PC-3 (cell line): Measurements from ENCODE around the gene ALS2CL. TPM values are rescaled to one million over a fixed set of nuclear protein-coding genes. Genes with fewer than 3 reads are reported as not detected.

Source experiments
- ATAC-seq: fragments of 200-7000 bp; cut with Tn5 transposase; 2 replicates; pipeline ENCODE4 v1.9.1; 2020; ENCODE audit warnings: mild to moderate bottlenecking, moderate library complexity
- BruUV-seq: library from RNA; stranded (reverse); fragments of 400-500 nt; replicated peaks from 2 replicates; lab custom pipeline; 2021; lab: Mats Ljungman, UMichigan
- CTCF ChIA-PET: fragments of 300-600 bp; sonication (Branson Sonifier 250); formaldehyde crosslinking; loops from one replicate; lab custom pipeline; 2022; ENCODE audit warnings: antibody characterized with exemption; lab: Charles Lee
- POLR2A ChIA-PET: fragments of 300-600 bp; sonication (Branson Sonifier 250); formaldehyde crosslinking; loops from one replicate; lab custom pipeline; 2022; ENCODE audit warnings: antibody characterized with exemption; ENCODE audit not compliant: unreplicated experiment; lab: Charles Lee
- DNase-seq: peaks from one replicate; pipeline ENCODE4 v3.0.0-alpha.2; 2015
- H2AFZ ChIP-seq: fragments of 300-600 bp; sonication (generic); 2 replicates; pipeline ENCODE4 v1.6.0; 2016; ENCODE audit warnings: antibody characterized with exemption, low read length
- H3F3A ChIP-seq: fragments of 300-600 bp; sonication (generic); one replicate; pipeline ENCODE4 v1.6.0; 2017; ENCODE audit warnings: antibody characterized with exemption, low read length, control low read depth, mild to moderate bottlenecking; ENCODE audit not compliant: unreplicated experiment
- H3K27ac ChIP-seq: fragments of 300-600 bp; sonication (generic); 2 replicates; pipeline ENCODE4 v1.5.1; 2016; ENCODE audit warnings: mild to moderate bottlenecking, low read length
- H3K27me3 ChIP-seq: fragments of 300-600 bp; sonication (generic); 2 replicates; pipeline ENCODE4 v1.6.1; 2016; ENCODE audit warnings: low read length, mixed read lengths
- H3K36me3 ChIP-seq: fragments of 300-600 bp; sonication (generic); 2 replicates; pipeline ENCODE4 v1.6.1; 2016; ENCODE audit warnings: low read depth, mixed run types, low read length, mixed read lengths
- H3K4me1 ChIP-seq: fragments of 300-600 bp; sonication (generic); 2 replicates; pipeline ENCODE4 v1.5.1; 2016; ENCODE audit warnings: low read length; ENCODE audit not compliant: insufficient read depth
- H3K4me2 ChIP-seq: fragments of 300-600 bp; sonication (generic); 2 replicates; pipeline ENCODE4 v1.6.0; 2016; ENCODE audit warnings: low read length
- H3K4me3 ChIP-seq: fragments of 300-600 bp; sonication (generic); 2 replicates; pipeline ENCODE4 v1.5.1; 2016; ENCODE audit warnings: mild to moderate bottlenecking, low read length, mixed read lengths
- H3K79me2 ChIP-seq: fragments of 300-600 bp; sonication (generic); 2 replicates; pipeline ENCODE4 v1.6.1; 2017; ENCODE audit warnings: low read length, mixed read lengths
- H3K9ac ChIP-seq: fragments of 300-600 bp; sonication (generic); 2 replicates; pipeline ENCODE4 v1.6.0; 2016; ENCODE audit warnings: mild to moderate bottlenecking, low read length
- H3K9me2 ChIP-seq: fragments of 300-600 bp; sonication (generic); replicated peaks from 2 replicates; pipeline ENCODE4 v1.6.1; 2016; ENCODE audit warnings: mixed run types, low read length, mixed read lengths
- H3K9me3 ChIP-seq: fragments of 300-600 bp; sonication (generic); 2 replicates; pipeline ENCODE4 v1.6.1; 2016; ENCODE audit warnings: low read length, mixed read lengths
- H4K20me1 ChIP-seq: fragments of 300-600 bp; sonication (generic); 2 replicates; pipeline ENCODE4 v1.6.1; 2016; ENCODE audit warnings: low read length, mixed read lengths
- EZH2 ChIP-seq: fragments of 300-600 bp; sonication (generic); IDR thresholded peaks from one replicate; pipeline ENCODE4 v1.6.1; 2017; ENCODE audit warnings: antibody characterized with exemption, mild to moderate bottlenecking, low read length; ENCODE audit not compliant: unreplicated experiment
- EZH2phosphoT487 ChIP-seq: fragments of 300-600 bp; sonication (generic); IDR thresholded peaks from 2 replicates; pipeline ENCODE4 v1.6.1; 2018; ENCODE audit warnings: mild to moderate bottlenecking, antibody characterized with exemption, low read length, borderline replicate concordance
- intact Hi-C: fragments of 100-400 bp; cut with micrococcal nuclease; formaldehyde crosslinking; loops from 2 replicates; pipeline ENCODE4 v1.9.0; 2023
- total RNA-seq: library from RNA; depleted of rRNA; stranded (reverse); fragments of >200 nt; gene quantifications from 2 replicates; pipeline ENCODE4 v1.2.3, GENCODE V29; 2014
- TF ChIP-seq, protein P1 (sequence below): fragments of 300-600 bp; sonication (generic); conservative IDR thresholded peaks from 2 replicates; pipeline ENCODE4 v1.5.1; 2017; ENCODE audit warnings: antibody characterized with exemption, low read depth, mild to moderate bottlenecking, low read length

Gene ALS2CL
- total RNA-seq, 1 experiment from 2014 or later = 30.1 TPM

DNA sequence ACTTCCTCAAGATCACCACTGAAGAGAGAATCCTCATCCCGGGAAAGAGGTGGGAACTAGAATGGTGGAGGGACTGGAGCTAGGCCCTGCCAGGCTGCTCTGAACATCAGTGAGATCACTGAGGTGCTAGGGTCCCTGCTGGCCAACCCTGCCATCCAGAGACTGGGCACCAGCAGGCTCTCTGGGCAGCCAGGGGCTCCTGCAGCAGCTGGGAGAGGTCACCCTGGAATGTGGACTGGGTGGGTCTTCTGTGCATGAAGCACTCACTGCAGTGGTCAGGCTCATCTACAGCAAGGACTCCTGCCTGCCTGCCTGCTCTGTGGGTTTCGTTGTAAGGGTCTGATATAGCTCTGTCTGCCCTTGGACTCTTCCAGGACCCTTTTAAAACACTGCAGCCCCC lies 24.9 kb downstream of the ALS2CL start:
- H4K20me1 ChIP-seq = no peaks in the 10 kb centered on the region
- no peak overlapping the region for H3K4me2 ChIP-seq
- no peak overlapping the region for H2AFZ ChIP-seq
- H3K9me2 ChIP-seq = no peaks in the 10 kb centered on the region
- DNase-seq (no peak), ATAC-seq (peak; percentile 5; the same call in 1 of the 2 replicates)
- no peaks in the 10 kb centered on the region for H3K4me1 ChIP-seq
- intact Hi-C loops = no loop called here
- BruUV-seq = no TSS peak
- no peaks in the 10 kb centered on the region for H3K36me3 ChIP-seq
- no peaks in the 10 kb centered on the region for H3K27me3 ChIP-seq
- ChIA-PET POLR2A (no interaction called here), CTCF (no interaction called here)
- TF ChIP-seq EZH2 = no peak
- TF ChIP-seq, protein P1, sequence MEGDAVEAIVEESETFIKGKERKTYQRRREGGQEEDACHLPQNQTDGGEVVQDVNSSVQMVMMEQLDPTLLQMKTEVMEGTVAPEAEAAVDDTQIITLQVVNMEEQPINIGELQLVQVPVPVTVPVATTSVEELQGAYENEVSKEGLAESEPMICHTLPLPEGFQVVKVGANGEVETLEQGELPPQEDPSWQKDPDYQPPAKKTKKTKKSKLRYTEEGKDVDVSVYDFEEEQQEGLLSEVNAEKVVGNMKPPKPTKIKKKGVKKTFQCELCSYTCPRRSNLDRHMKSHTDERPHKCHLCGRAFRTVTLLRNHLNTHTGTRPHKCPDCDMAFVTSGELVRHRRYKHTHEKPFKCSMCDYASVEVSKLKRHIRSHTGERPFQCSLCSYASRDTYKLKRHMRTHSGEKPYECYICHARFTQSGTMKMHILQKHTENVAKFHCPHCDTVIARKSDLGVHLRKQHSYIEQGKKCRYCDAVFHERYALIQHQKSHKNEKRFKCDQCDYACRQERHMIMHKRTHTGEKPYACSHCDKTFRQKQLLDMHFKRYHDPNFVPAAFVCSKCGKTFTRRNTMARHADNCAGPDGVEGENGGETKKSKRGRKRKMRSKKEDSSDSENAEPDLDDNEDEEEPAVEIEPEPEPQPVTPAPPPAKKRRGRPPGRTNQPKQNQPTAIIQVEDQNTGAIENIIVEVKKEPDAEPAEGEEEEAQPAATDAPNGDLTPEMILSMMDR = no peak
- TF ChIP-seq EZH2phosphoT487 = no peak
- no peak overlapping the region for H3K9ac ChIP-seq
- H3K79me2 ChIP-seq = no peaks in the 10 kb centered on the region
- H3K9me3 ChIP-seq = no peaks in the 10 kb centered on the region
- H3K4me3 ChIP-seq = no peak overlapping the region
- no peak overlapping the region for H3K27ac ChIP-seq
- H3F3A ChIP-seq = no peaks in the 10 kb centered on the region

DNA sequence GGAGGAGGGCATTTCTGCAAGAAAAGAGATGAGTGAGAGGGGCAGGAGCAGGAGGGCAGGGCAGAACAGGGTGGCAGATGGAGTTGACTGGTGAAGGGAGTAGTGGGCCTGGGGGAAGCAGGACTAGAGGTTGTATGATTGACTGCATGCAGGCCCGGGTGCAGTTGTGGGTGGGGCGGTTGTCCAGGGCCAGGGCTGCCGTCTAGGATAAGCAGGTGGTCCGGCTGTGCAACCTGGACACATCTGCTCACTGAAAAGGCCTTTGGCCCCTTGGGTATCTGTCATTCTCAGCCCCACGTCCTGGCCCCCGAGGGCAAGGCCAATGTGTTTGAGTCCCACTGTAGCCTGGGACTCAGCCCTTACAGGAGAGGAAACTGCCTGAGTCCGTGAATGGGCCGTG lies 25.4 kb downstream of the ALS2CL start:
- Histone ChIP-seq H3K9me2 (no peaks in the 10 kb centered on the region), H4K20me1 (no peaks in the 10 kb centered on the region), H3K4me1 (no peaks in the 10 kb centered on the region), H3K27me3 (no peaks in the 10 kb centered on the region), H3K79me2 (no peaks in the 10 kb centered on the region), H3K4me2 (no peak overlapping the region), H3K27ac (no peak overlapping the region), H3K9ac (no peak overlapping the region), H2AFZ (no peak overlapping the region), H3K36me3 (no peaks in the 10 kb centered on the region), H3F3A (no peaks in the 10 kb centered on the region), H3K9me3 (no peaks in the 10 kb centered on the region), H3K4me3 (no peak overlapping the region)
- ChIA-PET CTCF (no interaction called here), POLR2A (no interaction called here)
- intact Hi-C loops = no loop called here
- ATAC-seq = no peak
- no TSS peak for BruUV-seq
- no peak for DNase-seq
- TF ChIP-seq, protein P1 = no peak
- TF ChIP-seq EZH2 = no peak
- no peak for TF ChIP-seq EZH2phosphoT487

DNA sequence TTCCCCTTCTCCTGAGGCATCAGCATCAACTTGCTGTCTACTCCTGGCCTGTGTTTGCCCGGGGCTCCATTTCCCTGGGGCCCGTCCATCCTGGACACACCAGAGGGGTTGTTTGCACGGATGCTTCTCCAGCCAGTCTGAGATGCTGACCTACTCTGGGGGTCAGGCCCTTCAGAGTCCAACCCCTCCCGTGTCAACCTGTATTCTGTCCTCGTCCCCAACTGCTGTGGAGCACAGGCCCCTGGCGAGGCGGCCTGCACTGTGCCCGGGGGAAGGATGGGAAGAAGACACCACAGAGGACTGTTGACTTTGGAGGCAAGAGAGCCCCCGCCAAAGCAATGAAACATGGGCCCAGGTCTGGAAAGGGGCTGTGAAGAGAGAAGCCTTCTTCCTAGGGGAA lies 25.8 kb downstream of the ALS2CL start:
- POLR2A ChIA-PET = no interaction called here

More for the DNA sequence above, 25.8 kb downstream of the ALS2CL start:
- no TSS peak for BruUV-seq
- H3K79me2 ChIP-seq = no peaks in the 10 kb centered on the region
- no peaks in the 10 kb centered on the region for H3K9me2 ChIP-seq
- CTCF ChIA-PET = no interaction called here
- no peak overlapping the region for H3K4me2 ChIP-seq
- no peaks in the 10 kb centered on the region for H3K4me1 ChIP-seq
- TF ChIP-seq EZH2 (no peak), EZH2phosphoT487 (no peak)
- TF ChIP-seq, protein P1 = no peak
- no peaks in the 10 kb centered on the region for H3K27me3 ChIP-seq
- no peaks in the 10 kb centered on the region for H3K9me3 ChIP-seq
- no peak overlapping the region for H3K27ac ChIP-seq
- no peak overlapping the region for H2AFZ ChIP-seq
- intact Hi-C loops = no loop called here
- H3K36me3 ChIP-seq = no peaks in the 10 kb centered on the region
- no peaks in the 10 kb centered on the region for H4K20me1 ChIP-seq
- no peak for DNase-seq
- H3K9ac ChIP-seq = no peak overlapping the region
- no peak for ATAC-seq
- H3K4me3 ChIP-seq = no peak overlapping the region
- H3F3A ChIP-seq = no peaks in the 10 kb centered on the region
